ENCODE results near the gene TMEM131L.

- no peak for TF ChIP-seq CTCF (conservative IDR thresholded peaks at IDR 0.05; ENCODE audit: low read length)
- no peak for TF ChIP-seq EZH2phosphoT487 (IDR thresholded peaks at IDR 0.05; ENCODE audit: borderline replicate concordance)
Measured at GRCh38 chr4:153518001-153518400, 51.8 kb downstream of the TMEM131L start.
